SH-SY5Y (cell line): ENCODE measurements around the gene FTCD.

Experiments used
- GATA2 ChIP-seq: IDR thresholded peaks from 2 replicates; pipeline ENCODE4 v1.6.1; 2011; ENCODE audit warnings: mild to moderate bottlenecking, low read depth, low read length
- GATA3 ChIP-seq: IDR thresholded peaks from 2 replicates; pipeline ENCODE4 v1.6.1; 2011; ENCODE audit warnings: low read depth, mild to moderate bottlenecking, low read length, moderate library complexity

- TF ChIP-seq GATA3 (no peak), GATA2 (no peak)
These were observed 16.2 kb upstream of the FTCD start for GRCh38 chr21:46171585-46171984.
